Endodermal cell (in vitro differentiated cells): Measurements from ENCODE around the gene NUBPL. TPM values are rescaled to one million over a fixed set of nuclear protein-coding genes. Genes with fewer than 3 reads are reported as not detected.
"Not testable (repeated sequence)": the region's sequence is repeated elsewhere in the genome, so short reads cannot be mapped to it uniquely, and the experiment has no call there.

ENCODE experiments used
- DNase-seq: peaks from one replicate; pipeline ENCODE4 v3.0.0-alpha.2; 2017
- H3K27ac ChIP-seq: 2 replicates; pipeline ENCODE4 v1.5.1; 2013; ENCODE audit warnings: mild to moderate bottlenecking, low read depth, low read length, moderate library complexity
- H3K27me3 ChIP-seq: 2 replicates; pipeline ENCODE4 v1.6.1; 2013; ENCODE audit warnings: mild to moderate bottlenecking, low read length, moderate library complexity; ENCODE audit not compliant: insufficient read depth, control insufficient read depth, poor library complexity, severe bottlenecking
- H3K36me3 ChIP-seq: 2 replicates; pipeline ENCODE4 v1.7.0; 2013; ENCODE audit warnings: mild to moderate bottlenecking, low read length, moderate library complexity; ENCODE audit not compliant: control insufficient read depth, insufficient read depth
- H3K4me1 ChIP-seq: one replicate; pipeline ENCODE4 v1.7.0; 2013; ENCODE audit warnings: low read length; ENCODE audit not compliant: control insufficient read depth, insufficient read depth
- H3K4me3 ChIP-seq: 2 replicates; pipeline ENCODE4 v1.5.1; 2013; ENCODE audit warnings: mild to moderate bottlenecking, low read length, moderate library complexity
- H3K9ac ChIP-seq: 2 replicates; pipeline ENCODE4 v1.6.1; 2013; ENCODE audit warnings: mild to moderate bottlenecking, low read length, moderate library complexity; ENCODE audit not compliant: poor library complexity, severe bottlenecking; ENCODE audit errors: extremely low read depth
- H3K9me3 ChIP-seq: 2 replicates; pipeline ENCODE4 v1.6.1; 2013; ENCODE audit warnings: mild to moderate bottlenecking, low read length, moderate library complexity; ENCODE audit not compliant: control insufficient read depth
- H3K27ac Mint-ChIP-seq: 2 replicates; pipeline ENCODE4 v1.8.0; 2020; ENCODE audit warnings: mixed read lengths
- H3K27me3 Mint-ChIP-seq: 2 replicates; pipeline ENCODE4 v1.8.0; 2021; ENCODE audit warnings: mild to moderate bottlenecking, mixed read lengths; ENCODE audit not compliant: insufficient read depth
- H3K36me3 Mint-ChIP-seq: 2 replicates; pipeline ENCODE4 v1.8.0; 2020; ENCODE audit warnings: low read depth, mixed read lengths
- H3K4me1 Mint-ChIP-seq: 2 replicates; pipeline ENCODE4 v1.8.0; 2020; ENCODE audit warnings: mixed read lengths
- H3K4me3 Mint-ChIP-seq: 2 replicates; pipeline ENCODE4 v1.8.0; 2020; ENCODE audit warnings: mild to moderate bottlenecking, moderate library complexity, mixed read lengths
- H3K9me3 Mint-ChIP-seq: 2 replicates; pipeline ENCODE4 v1.8.0; 2020; ENCODE audit warnings: mild to moderate bottlenecking, mixed read lengths
- WGBS, 2 experiments: methylation state at CpG; one replicate each; pipeline versions ENCODE4 v1.1.5 to v1.1.7; 2013; ENCODE audit warnings: missing lambda C conversion rate in 2 of 2, mixed read lengths in 1 of 2; ENCODE audit not compliant: insufficient coverage in 1 of 2, insufficient read length in 1 of 2; 5-methylcytosine and 5-hydroxymethylcytosine counted together
- total RNA-seq, 2 donors: library from RNA; stranded (reverse); fragmentation: NEBNext Ultra II Directional in 1 of 2; extraction: Animal tissue kit (Norgen Biotek cat#: 25700) in 1 of 2; gene quantifications; 2 replicates in 1 of 2; 3 replicates in 1 of 2; pipeline ENCODE4 v1.2.1, GENCODE V29; 2021
- TF ChIP-seq, protein P1 (sequence below): fragments of 200-600 bp; sonication (generic); conservative IDR thresholded peaks from 2 replicates; pipeline ENCODE4 v1.5.0; 2021; ENCODE audit warnings: antibody characterized with exemption, mild to moderate bottlenecking

Gene NUBPL
- total RNA-seq, 2 donors from 2014 or later, result 12.2 to 14.0 TPM

- H3K36me3 Mint-ChIP-seq, result peaks cover 34% of the 10 kb centered on the region
- TF ChIP-seq, protein P1, sequence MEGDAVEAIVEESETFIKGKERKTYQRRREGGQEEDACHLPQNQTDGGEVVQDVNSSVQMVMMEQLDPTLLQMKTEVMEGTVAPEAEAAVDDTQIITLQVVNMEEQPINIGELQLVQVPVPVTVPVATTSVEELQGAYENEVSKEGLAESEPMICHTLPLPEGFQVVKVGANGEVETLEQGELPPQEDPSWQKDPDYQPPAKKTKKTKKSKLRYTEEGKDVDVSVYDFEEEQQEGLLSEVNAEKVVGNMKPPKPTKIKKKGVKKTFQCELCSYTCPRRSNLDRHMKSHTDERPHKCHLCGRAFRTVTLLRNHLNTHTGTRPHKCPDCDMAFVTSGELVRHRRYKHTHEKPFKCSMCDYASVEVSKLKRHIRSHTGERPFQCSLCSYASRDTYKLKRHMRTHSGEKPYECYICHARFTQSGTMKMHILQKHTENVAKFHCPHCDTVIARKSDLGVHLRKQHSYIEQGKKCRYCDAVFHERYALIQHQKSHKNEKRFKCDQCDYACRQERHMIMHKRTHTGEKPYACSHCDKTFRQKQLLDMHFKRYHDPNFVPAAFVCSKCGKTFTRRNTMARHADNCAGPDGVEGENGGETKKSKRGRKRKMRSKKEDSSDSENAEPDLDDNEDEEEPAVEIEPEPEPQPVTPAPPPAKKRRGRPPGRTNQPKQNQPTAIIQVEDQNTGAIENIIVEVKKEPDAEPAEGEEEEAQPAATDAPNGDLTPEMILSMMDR, result no peak
- no peaks in the 10 kb centered on the region for H3K4me1 Mint-ChIP-seq
- no peak overlapping the region for H3K27ac Mint-ChIP-seq
- Histone ChIP-seq H3K27me3 (no peaks in the 10 kb centered on the region), H3K9me3 (peaks cover 22% of the 10 kb centered on the region), H3K27ac (no peak overlapping the region), H3K4me3 (no peak overlapping the region), H3K4me1 (no peaks in the 10 kb centered on the region), H3K9ac (no peak overlapping the region), H3K36me3 (no peaks in the 10 kb centered on the region)
- peaks cover 39% of the 10 kb centered on the region for H3K9me3 Mint-ChIP-seq
- no peak for DNase-seq
- WGBS, 2 experiments, result 93 to 100% methylated on average over 5 of the region's 5 CpGs
- H3K27me3 Mint-ChIP-seq, result no peaks in the 10 kb centered on the region
- H3K4me3 Mint-ChIP-seq, result no peak overlapping the region
Measured at GRCh38 chr14:31622060-31622459, 60.9 kb downstream of the NUBPL start.

DNA sequence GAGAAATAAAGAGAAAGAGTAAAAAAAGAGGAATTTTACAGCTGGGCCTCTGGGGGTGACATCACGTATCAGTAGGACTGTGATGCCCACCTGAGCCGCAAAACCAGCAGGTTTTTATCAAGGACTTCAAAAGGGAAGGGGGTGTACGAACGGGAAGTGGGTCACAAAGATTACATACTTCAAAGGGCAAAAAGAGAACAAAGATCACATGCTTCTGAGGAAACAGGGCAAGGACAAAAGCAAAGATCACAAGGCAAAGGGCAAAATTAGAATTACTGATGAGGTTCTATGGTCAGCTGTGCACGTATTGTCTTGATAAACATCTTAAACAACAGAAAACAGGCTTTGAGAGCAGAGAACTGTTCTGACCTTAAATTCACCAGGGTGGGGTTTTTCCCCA lies 91.7 kb downstream of the NUBPL start:
- 93 to 94% methylated on average over 4 to 5 of the region's 5 CpGs for WGBS, 2 experiments
- not testable (repeated sequence) for H3K36me3 ChIP-seq, H3K9ac ChIP-seq, H3K27me3 ChIP-seq, H3K4me3 Mint-ChIP-seq, H3K4me1 Mint-ChIP-seq, H3K27ac Mint-ChIP-seq, H3K27me3 Mint-ChIP-seq, H3K4me1 ChIP-seq, DNase-seq, H3K27ac ChIP-seq
- Histone ChIP-seq H3K4me3 (peak overlapping the region; percentile 27), H3K9me3 (peaks cover 32% of the 10 kb centered on the region)
- H3K36me3 Mint-ChIP-seq, result peaks cover 25% of the 10 kb centered on the region
- peaks cover 66% of the 10 kb centered on the region for H3K9me3 Mint-ChIP-seq

GRCh38 chr14:31657917-31658316 lies 96.7 kb downstream of the NUBPL start:
- Mint-ChIP-seq H3K36me3 (peaks cover 18% of the 10 kb centered on the region), H3K27ac (no peak overlapping the region), H3K9me3 (peaks cover 31% of the 10 kb centered on the region), H3K4me3 (no peak overlapping the region), H3K4me1 (no peaks in the 10 kb centered on the region), H3K27me3 (no peaks in the 10 kb centered on the region)
- Histone ChIP-seq H3K4me3 (no peak overlapping the region), H3K27me3 (no peaks in the 10 kb centered on the region), H3K9me3 (peaks cover 11% of the 10 kb centered on the region), H3K4me1 (no peaks in the 10 kb centered on the region), H3K27ac (no peak overlapping the region), H3K36me3 (no peaks in the 10 kb centered on the region), H3K9ac (no peak overlapping the region)
- DNase-seq, result no peak
- TF ChIP-seq, protein P1, result no peak

- Mint-ChIP-seq H3K9me3 (peaks cover 30% of the 10 kb centered on the region), H3K27ac (no peak overlapping the region), H3K4me3 (no peak overlapping the region), H3K4me1 (no peaks in the 10 kb centered on the region), H3K36me3 (peaks cover 11% of the 10 kb centered on the region), H3K27me3 (no peaks in the 10 kb centered on the region)
- 100% methylated on average over 1 of the region's 1 CpG; no CpG with 5 or more reads in 1 of the 2 experiments for WGBS, 2 experiments
- Histone ChIP-seq H3K4me3 (no peak overlapping the region), H3K27ac (no peak overlapping the region), H3K27me3 (no peaks in the 10 kb centered on the region), H3K9me3 (no peaks in the 10 kb centered on the region), H3K4me1 (no peaks in the 10 kb centered on the region), H3K9ac (no peak overlapping the region), H3K36me3 (no peaks in the 10 kb centered on the region)
- DNase-seq, result no peak
- TF ChIP-seq, protein P1, result no peak
Measured at GRCh38 chr14:31659278-31659677, 98.1 kb downstream of the NUBPL start.
